Muscle of back (tissue), 11 donors: ENCODE measurements around the gene ZMIZ2. TPM values are rescaled to one million over a fixed set of nuclear protein-coding genes. Genes with fewer than 3 reads are reported as not detected.
"Not testable (repeated sequence)": the region's sequence is repeated elsewhere in the genome, so short reads cannot be mapped to it uniquely, and the experiment has no call there.

Experiments used
- DNase-seq, 3 donors: peaks; one replicate each; pipeline versions ENCODE4 v3.0.0 to v3.0.0-alpha.2; 2013
- polyA plus RNA-seq, 10 donors: library from polyadenylated mRNA; unstranded; fragments of 120-200 nt; gene quantifications; one replicate each; pipeline ENCODE4 v1.2.1, GENCODE V29; 2013; ENCODE audit not compliant: insufficient read length in 10 of 10

Gene ZMIZ2
- polyA plus RNA-seq, 10 donors = 22.8 to 48.5 (median 34.0) TPM

DNA sequence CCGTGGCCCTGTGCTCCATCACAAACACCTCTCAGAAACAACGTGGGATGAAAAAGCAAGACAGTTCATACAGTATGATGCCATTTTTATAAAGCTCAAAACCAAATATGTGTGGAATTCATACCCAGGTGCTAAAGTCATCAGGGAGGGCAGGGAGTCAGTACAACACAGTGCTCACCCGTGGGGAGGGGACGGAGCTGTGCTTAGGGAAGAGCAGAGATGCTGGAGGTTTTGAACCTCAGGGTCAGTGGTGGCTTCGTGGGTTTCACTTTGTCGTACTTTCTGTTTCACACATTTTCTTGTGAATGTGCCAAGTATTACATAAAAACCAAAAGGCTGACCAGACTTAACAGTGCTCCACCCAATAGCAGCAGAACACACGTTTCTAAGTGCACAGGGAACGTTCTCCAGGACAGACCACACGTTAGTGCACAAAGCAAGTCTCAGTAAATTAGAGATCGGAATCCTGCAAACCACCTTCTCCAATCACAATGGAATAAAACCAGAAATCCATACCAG, 21.2 kb downstream of the ZMIZ2 start:
- DNase-seq = peak in 1 of 3 donors; percentile 46

DNA sequence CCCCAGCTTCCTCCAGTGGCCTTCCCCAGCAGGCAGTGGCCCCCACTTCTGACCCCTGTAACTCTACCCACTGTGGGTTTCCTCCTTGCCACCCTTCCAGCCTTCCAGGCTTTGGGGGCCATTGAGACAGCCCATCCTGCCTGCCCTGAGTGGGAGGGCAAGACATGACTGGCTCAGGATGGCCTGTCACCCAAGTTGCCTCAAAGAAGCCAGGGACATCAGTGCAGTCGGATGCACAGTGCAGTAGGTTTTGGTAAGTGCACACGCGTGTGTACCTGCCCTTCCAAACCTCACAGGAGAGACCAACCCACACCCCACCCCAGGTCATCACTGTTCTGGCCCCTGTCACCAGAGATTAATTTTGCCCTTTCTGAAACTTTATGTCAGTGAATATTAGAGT, 22.7 kb downstream of the ZMIZ2 start:
- no peak for DNase-seq

DNA sequence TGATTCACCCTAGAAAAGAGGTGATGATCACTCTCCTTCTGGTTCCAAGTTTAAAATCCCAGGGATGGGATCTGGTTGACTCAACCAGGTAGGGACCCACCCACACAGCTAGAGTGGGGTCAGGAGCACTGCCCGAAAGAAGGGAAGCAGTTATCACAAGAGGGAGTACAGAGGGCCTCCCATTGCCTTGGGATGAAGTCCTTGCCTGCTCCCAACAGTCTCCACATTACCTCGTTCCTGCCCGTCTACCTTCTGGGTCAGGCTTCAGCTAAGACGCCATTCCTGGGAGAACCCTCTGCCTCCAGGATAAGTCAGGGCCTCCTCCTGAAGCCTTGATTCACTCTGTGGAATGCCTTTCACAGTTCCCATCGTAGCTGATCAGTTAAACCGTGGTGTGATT, 23.8 kb downstream of the ZMIZ2 start:
- DNase-seq = no peak

DNA sequence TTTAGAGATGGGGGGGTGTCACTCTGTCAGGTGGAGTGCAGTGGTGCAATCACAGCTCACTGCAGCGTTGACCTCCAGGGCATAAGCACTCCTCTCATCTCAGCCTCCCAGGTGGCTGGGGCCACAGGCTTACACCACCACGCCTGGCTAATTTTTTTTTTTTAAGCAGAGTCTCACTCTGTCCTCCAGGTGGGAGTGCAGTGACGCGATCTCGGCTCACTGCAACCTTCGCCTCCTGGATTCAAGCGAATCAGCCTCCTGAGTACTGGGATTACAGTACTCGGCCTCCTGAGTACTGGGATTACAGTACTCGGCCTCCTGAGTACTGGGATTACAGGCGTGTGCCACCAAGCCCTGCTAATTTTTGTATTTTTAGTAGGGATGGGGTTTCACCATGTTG, 24.2 kb downstream of the ZMIZ2 start:
- DNase-seq = no peak

DNA sequence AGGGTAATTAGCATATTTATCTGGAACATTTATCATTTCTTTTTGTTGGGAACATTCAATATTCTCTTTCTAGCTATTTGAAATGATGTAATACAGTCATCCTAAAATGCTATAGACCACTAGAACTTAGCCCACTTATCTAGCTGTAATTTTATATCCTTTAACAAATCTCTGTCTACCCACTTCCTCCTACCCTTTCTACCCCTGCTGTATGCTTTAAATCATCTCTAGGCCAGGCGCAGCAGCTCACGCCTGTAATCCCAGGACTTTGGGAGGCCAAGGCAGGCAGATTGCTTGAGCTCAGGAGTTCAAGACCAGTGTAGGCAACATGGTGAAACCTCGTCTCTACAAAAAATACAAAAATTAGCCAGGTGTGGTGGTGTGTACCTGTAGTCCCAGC, 25.8 kb downstream of the ZMIZ2 start:
- not testable (repeated sequence) for DNase-seq

DNA sequence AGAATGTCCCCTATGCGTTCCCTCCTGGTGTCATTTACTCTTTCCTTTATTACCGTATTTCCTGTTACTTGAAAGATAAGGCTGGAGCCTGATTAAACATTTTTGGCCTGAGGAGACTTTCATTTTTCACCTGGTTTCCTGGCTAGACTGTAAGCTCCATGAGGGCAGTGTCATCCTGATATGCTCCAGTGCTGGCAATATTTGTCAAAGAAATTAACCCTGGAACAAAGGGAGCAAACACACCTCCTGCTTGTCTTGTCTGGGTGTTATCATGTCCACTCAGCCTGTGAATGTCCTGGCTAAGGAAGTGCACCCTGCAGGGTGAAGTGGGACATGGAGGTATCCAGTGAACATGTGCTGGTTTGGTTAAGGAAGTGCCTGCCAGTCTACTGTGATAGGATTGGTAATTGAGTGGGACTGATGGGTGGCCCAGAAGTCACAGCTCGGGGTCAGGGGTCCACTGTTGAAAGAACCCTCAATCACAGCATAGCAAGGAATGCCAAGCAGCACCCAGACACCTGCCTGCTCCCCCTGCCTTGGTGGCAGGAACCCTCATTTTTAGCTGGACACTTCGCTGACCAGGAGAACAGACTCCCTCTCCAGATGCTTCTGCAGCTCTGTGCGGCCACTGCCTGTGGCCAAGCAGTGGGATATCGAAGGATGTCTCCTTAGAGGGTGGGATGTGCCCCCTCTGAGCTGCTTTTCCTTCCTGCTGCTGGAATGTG, 26.9 kb downstream of the ZMIZ2 start:
- no peak for DNase-seq

DNA sequence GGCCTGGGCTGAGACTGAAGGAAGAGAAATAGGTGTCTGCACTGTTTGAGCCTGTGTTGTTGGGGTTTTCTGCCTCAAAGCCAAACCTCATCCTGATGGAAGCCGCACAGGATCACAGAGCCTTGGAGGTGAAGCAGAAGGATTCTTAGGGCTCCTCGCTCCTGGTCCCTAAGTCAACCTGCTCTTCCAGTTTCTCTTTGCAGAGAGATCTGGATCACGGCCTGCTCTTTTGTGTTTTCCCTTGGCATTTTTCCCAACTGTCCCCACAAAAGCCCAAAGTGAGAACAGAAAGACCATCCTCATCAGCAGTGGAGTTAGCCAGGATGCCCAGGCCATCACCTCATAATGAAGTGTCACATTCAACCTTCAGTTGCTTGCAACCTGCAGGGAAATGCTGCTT, 27.6 kb downstream of the ZMIZ2 start:
- DNase-seq = no peak

- no peak for DNase-seq
Measured at GRCh38 chr7:44782460-44782859, 33.8 kb downstream of the ZMIZ2 start.

DNA sequence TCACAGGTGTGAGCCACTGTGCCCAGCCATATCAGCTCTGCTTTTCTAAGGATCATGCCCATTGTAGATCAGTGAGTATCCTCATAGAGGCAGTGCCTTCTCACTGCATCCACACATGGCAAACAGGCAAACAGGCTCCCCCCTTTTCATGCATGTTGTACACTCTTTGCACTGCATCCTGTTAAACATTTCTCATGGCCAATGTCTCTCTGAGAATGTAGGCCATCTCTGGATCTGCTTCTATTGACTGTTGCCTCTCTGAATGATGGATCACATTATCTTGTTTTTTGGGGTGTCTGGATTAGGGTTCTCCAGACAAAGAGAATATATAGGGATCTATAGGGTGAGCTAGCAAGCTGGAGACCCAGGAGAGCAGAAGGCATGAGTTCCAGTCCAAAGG, 34.8 kb downstream of the ZMIZ2 start:
- no peak for DNase-seq

GRCh38 chr7:44784364-44784763, 35.7 kb downstream of the ZMIZ2 start:
- no peak for DNase-seq

DNA sequence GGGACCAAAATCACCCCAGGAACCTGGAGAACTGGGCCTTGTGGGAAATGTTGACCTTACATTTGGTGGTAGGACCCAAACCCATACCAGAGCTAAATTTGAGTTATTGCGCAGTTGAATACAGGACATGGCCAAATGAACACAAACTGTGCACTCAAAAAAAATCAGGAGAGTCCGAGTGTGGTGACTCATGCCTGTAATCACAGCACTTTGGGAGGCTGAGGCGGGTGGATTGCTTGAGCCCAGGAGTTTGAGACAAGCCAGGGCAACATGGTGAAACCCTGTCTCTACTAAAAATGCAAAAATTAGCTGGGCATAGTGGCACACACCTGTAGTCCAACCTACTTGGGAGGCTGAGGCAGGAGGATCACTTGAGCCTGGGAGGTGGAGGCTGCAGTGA, 36.6 kb downstream of the ZMIZ2 start:
- DNase-seq = not testable (repeated sequence)

DNA sequence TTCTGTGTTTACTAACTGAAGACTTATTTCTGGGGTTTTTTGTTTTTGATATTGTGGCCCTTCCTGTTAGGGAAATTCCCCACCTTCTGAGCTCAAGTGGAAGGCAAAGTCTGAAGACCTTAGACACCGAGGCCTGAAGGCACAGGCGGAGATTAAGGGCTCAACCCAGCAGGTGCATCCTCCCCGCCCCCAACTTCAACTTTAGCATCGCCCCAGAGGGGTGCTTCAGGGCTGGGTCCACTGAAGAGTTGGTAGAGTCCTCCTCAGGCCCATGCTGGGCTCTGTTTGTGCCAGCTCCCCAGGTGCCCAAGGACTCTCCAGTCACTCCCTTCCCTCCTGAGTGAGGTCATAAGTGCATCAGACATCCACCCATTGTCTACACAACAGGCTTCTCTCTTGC, 38.4 kb downstream of the ZMIZ2 start:
- DNase-seq = no peak

- DNase-seq = no peak
Measured at GRCh38 chr7:44787762-44788161, 39.1 kb downstream of the ZMIZ2 start.

GRCh38 chr7:44789990-44790389, 41.3 kb downstream of the ZMIZ2 start:
- no peak for DNase-seq

GRCh38 chr7:44791278-44792219, 42.9 kb downstream of the ZMIZ2 start:
- DNase-seq = no peak

DNA sequence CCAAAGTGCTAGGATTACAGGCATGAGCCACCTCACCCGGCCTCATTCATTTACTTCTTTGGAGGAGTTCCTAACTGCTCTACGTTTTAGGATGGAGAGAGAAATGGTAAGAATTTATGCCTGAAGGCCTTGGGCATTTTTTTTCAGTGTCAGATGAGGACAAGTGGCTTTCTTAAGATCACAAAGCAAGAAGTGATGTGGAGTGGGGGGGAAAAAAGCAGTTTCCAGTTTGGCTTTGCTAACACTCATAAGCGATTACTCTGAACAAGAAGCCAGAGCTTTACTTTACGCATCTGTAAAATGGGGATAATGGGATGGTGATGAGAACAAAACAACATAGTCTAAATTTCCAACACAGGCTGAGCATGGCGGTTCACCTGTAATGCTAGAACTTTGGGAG, 45.3 kb downstream of the ZMIZ2 start:
- no peak for DNase-seq

DNA sequence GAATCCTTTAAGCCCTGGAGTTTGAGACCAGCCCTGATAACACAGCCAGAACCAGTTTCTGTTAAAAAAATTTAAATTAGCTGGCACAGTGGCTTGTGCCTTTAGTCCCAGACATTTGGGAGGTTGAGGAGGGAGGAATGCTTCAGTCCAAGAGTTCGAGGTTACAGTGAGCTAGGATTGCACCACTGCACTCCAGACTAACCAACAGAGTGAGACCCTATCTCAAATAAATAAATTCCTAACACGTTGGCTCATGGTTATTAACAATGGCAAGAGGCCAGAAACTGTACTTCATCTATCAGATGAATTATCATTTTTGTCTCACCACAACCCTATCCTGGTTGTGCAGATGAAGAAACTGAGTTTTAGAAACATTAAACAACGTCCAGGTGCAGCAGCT, 45.7 kb downstream of the ZMIZ2 start:
- DNase-seq = no peak

DNA sequence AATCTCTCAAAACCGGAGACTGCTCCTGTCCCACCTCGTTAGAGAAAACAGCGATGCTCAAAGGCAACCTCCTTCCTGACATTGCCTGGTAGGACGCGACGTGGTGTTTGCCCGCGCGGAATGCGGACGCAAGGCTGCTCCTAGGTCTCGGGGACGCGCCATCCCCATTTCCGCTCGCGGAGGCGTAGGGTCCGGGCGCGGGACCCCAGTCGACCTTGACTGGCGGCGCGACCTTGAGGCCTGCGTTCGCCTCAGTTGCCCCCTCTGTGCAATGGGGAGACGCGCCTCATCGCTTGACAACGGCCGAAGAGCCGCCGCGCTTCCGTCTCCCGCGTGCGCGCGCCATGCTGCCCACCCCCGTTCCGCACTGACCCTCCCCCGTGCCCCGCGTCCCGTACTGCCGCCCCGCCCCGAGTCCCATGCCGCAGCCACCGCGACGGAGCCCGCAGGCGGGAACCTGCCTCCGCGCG, 47.4 kb downstream of the ZMIZ2 start:
- no peak for DNase-seq

DNA sequence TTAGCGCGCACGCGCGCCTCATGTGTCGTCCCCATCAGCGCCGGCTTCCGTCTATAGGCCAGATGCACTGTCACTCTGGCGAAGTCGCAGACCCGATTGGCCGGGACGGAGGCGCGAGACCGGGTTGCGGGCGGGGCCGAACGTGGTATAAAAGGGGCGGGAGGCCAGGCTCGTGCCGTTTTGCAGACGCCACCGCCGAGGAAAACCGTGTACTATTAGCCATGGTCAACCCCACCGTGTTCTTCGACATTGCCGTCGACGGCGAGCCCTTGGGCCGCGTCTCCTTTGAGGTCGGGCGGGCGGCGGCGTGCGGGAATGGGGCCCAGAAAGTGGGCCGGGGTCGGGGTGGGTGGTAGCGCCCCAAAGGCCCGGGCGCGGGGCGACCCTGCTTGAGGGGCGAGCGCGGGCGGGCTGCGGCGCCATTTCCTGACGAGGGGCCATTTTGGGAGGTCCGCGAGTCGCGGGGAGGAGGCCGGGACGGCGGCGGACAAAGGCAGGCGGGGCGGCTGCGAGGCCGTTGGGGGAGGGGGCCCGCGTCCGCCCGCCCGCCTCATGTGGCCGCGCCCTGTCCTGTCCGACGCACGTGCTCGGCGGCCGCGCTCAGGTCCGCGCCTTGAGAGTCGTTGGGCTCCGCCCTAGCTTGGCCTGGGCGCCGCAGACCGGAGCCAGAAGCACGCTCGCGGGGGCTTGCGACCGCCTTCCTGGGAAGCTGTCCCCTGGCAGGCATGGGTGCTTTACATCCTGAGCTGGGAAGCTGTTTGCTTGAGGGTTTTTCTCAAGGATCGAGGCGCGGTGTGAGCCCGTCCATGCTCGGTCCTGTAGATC, 48.1 kb downstream of the ZMIZ2 start, which contains the start of gene PPIA:
Gene PPIA, plus strand, starts transcription at position 178 of the 825 bp plus-strand sequence. Its CDS starts 44 bp downstream, at position 222.
- DNase-seq = peak; percentile 99

DNA sequence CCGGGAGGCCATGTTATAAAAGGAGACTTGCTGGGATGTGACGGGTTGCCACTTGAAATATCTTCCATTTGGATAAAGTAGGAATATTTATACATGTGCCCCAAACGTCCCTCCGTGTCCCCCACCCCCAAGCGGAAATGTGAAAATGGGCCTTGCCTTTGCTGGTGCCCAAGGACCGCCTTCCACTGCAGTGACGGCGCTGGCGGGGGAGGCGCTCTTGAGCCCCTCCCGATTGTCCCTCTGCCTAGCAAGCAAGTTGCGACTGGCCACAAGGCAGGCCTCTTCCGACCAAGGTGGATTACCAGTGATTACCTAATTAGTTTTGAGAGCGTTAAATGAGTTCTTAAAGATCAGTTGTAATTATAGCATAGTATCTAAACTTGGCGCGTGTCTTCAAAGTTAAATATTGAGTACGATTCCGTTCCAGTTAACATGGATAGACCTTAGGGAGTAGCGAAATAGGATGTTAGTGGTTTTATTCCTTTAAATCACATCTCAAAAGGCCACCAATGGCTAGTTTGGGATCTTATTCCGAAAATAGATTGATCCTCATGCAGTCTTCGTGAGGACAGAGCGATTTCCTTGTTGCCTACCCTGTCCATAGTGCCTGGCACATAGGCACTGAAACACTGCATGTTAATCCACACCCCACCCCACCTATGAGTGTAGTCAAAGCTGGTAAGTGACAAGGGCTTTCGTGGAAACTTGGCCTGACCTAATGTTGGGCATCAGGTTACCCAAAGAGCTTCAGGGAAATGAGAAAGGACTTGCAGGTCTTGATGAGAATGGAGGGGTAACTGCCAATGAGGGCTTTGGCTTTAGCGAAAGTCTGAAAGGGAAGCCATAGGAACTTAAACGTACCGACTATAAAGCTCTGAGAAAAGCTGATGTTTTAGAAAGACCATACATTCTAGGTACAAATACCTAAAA, 48.9 kb downstream of the ZMIZ2 start:
- peak; percentile 90 to 96 (median 92) for DNase-seq
